Right hindlimb (tissue), 1 donor: ENCODE results near the gene GID4.

ENCODE experiments used
- DNase-seq: peaks from one replicate; pipeline ENCODE4 v3.0.0-alpha.2; 2018

The GID4 gene

GRCh38 chr17:18017958-18018357, 21.2 kb upstream of the GID4 start:
- DNase-seq, result no peak

- DNase-seq, result no peak
These were observed 20.7 kb upstream of the GID4 start for GRCh38 chr17:18018411-18018921.

- DNase-seq, result no peak
These were observed 19.4 kb upstream of the GID4 start for GRCh38 chr17:18019838-18020154.

- no peak for DNase-seq
These were observed 18.2 kb upstream of the GID4 start for GRCh38 chr17:18020971-18021370.

- DNase-seq, result no peak
These were observed 17.8 kb upstream of the GID4 start for GRCh38 chr17:18021372-18021771.

GRCh38 chr17:18025241-18025944, 13.8 kb upstream of the GID4 start:
- no peak for DNase-seq

GRCh38 chr17:18025945-18026776, 13.0 kb upstream of the GID4 start:
- DNase-seq, result no peak

GRCh38 chr17:18027280-18027679, 11.9 kb upstream of the GID4 start:
- no peak for DNase-seq

- DNase-seq, result no peak
These were observed 10.9 kb upstream of the GID4 start for GRCh38 chr17:18028114-18028951.

GRCh38 chr17:18028952-18029540, 10.2 kb upstream of the GID4 start:
- no peak for DNase-seq

- DNase-seq, result no peak
These were observed 7.3 kb upstream of the GID4 start for GRCh38 chr17:18031955-18032354.

- peak; percentile 63 for DNase-seq
These were observed 5.6 kb upstream of the GID4 start for GRCh38 chr17:18033442-18034099.

- DNase-seq, result no peak
These were observed 3.5 kb upstream of the GID4 start for GRCh38 chr17:18035704-18036103.

- no peak for DNase-seq
These were observed 1.7 kb upstream of the GID4 start for GRCh38 chr17:18037486-18037885.

GRCh38 chr17:18038149-18038850, 908 bp upstream of the GID4 start:
- DNase-seq, result no peak

GRCh38 chr17:18039535-18040260, 490 bp downstream of the GID4 start:
- DNase-seq, result no peak

- DNase-seq, result no peak
These were observed 1.2 kb downstream of the GID4 start for GRCh38 chr17:18040261-18040858.

GRCh38 chr17:18041776-18042175, 2.6 kb downstream of the GID4 start:
- DNase-seq, result no peak

GRCh38 chr17:18042983-18043382, 3.8 kb downstream of the GID4 start:
- DNase-seq, result no peak

- no peak for DNase-seq
These were observed 4.3 kb downstream of the GID4 start for GRCh38 chr17:18043491-18043890.

GRCh38 chr17:18044609-18045008, 5.4 kb downstream of the GID4 start:
- no peak for DNase-seq
